Measurements from ENCODE around the gene GRB14.

DNA sequence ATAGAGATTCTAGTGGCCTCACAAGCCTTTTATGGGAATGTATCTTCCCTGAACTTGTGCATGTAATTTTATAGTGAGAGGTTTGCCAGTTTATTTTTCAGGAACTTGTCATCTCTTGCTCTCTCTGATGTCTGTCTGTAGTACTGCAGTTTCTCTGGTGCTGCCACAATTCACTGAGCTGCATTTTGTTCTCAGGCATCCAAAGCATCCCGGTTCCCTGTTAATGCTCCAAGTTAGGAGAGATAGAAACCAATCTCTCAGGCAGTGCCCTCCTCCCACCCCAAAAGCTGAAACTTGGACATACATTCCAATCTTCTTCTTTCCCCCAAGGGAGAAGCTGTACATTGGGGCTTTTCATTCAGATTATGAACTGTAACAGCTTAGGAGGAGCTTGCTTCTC lies 30.1 kb upstream of the GRB14 start:
- TF ChIP-seq, protein P1, sequence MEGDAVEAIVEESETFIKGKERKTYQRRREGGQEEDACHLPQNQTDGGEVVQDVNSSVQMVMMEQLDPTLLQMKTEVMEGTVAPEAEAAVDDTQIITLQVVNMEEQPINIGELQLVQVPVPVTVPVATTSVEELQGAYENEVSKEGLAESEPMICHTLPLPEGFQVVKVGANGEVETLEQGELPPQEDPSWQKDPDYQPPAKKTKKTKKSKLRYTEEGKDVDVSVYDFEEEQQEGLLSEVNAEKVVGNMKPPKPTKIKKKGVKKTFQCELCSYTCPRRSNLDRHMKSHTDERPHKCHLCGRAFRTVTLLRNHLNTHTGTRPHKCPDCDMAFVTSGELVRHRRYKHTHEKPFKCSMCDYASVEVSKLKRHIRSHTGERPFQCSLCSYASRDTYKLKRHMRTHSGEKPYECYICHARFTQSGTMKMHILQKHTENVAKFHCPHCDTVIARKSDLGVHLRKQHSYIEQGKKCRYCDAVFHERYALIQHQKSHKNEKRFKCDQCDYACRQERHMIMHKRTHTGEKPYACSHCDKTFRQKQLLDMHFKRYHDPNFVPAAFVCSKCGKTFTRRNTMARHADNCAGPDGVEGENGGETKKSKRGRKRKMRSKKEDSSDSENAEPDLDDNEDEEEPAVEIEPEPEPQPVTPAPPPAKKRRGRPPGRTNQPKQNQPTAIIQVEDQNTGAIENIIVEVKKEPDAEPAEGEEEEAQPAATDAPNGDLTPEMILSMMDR (IDR thresholded peaks at IDR 0.05) = peak in 1 of 6 experiments; percentile 22
- no peak for TF ChIP-seq POLR2A (IDR thresholded peaks at IDR 0.05)

All from thyroid gland (tissue), 4 donors.